Heart left ventricle (tissue), 16 donors: ENCODE data around the gene OPN1LW. TPM values are rescaled to one million over a fixed set of nuclear protein-coding genes. Genes with fewer than 3 reads are reported as not detected.

Experiments used
- ATAC-seq, 4 donors: fragments of 200-7000 bp; cut with Tn5 transposase; one replicate each; pipeline ENCODE4 v1.9.1; 2020 to 2022; ENCODE audit warnings: moderate library complexity in 4 of 4, mild to moderate bottlenecking in 3 of 4, moderate number of reproducible peaks in 1 of 4
- DNase-seq, 5 donors: peaks; one replicate each; pipeline ENCODE4 v3.0.0-alpha.2; 2020
- H3K27ac ChIP-seq, 12 donors: fragments of 200-600 bp; sonication (generic) in 4 of 12; one replicate each; pipeline versions ENCODE4 v1.5.0 to v1.8.0; 2016 to 2022; ENCODE audit warnings: mild to moderate bottlenecking in 2 of 12
- H3K27me3 ChIP-seq, 9 donors: fragments of 200-600 bp; sonication (generic) in 2 of 9; one replicate each; pipeline versions ENCODE4 v1.5.1 to v1.8.0; 2016 to 2022; ENCODE audit warnings: mild to moderate bottlenecking in 3 of 9
- H3K36me3 ChIP-seq, 9 donors: fragments of 200-600 bp; sonication (generic) in 2 of 9; one replicate each; pipeline versions ENCODE4 v1.5.0 to v1.8.0; 2018 to 2022; ENCODE audit warnings: mild to moderate bottlenecking in 2 of 9
- H3K4me1 ChIP-seq, 12 donors: fragments of 200-600 bp; sonication (generic) in 4 of 12; one replicate each; pipeline versions ENCODE4 v1.5.0 to v1.8.0; 2016 to 2022; ENCODE audit warnings: mild to moderate bottlenecking in 3 of 12
- H3K4me3 ChIP-seq, 12 donors: fragments of 200-600 bp; sonication (generic) in 4 of 12; one replicate each; pipeline versions ENCODE4 v1.5.0 to v1.8.0; 2017 to 2022; ENCODE audit warnings: mild to moderate bottlenecking in 9 of 12, moderate library complexity in 4 of 12
- H3K9me3 ChIP-seq, 12 donors: fragments of 200-600 bp; sonication (generic) in 4 of 12; one replicate each; pipeline versions ENCODE4 v1.5.0 to v1.8.0; 2016 to 2022; ENCODE audit warnings: mild to moderate bottlenecking in 1 of 12
- POLR2A ChIP-seq, 2 donors: fragments of 450-650 bp; IDR thresholded peaks; one replicate each; pipeline ENCODE4 v1.6.1; 2017; ENCODE audit warnings: antibody characterized with exemption in 2 of 2, mild to moderate bottlenecking in 2 of 2, moderate library complexity in 2 of 2
- WGBS, 4 donors: extraction: QIAGEN DNeasy Blood & Tissue Kit in 2 of 4; methylation state at CpG; one replicate each; pipeline versions ENCODE4 v1.1.5 to v1.1.7; 2013 to 2018; 5-methylcytosine and 5-hydroxymethylcytosine counted together
- intact Hi-C, 10 donors: fragments of 100-400 bp; cut with DNase I; formaldehyde crosslinking; loops; one replicate each; pipeline versions ENCODE4 v1.11.1 to v1.14.2; 2022
- polyA plus RNA-seq, 2 donors: library from polyadenylated mRNA; stranded (reverse); fragments of 200-250 nt; gene quantifications; one replicate each; pipeline ENCODE4 v1.2.3, GENCODE V29; 2013
- total RNA-seq, 9 donors: library from RNA; depleted of rRNA in 2 of 9; stranded (reverse); fragments of >200 nt in 2 of 9; fragmentation: NEBNext Ultra II Directional in 3 of 9; extraction: Animal tissue kit (Norgen Biotek cat#: 25700) in 3 of 9; gene quantifications; one replicate each; pipeline versions ENCODE4 v1.1.0 to v1.2.4, GENCODE V29; 2016 to 2023
- TF ChIP-seq, protein P1 (sequence below), 12 donors: fragments of 200-600 bp; sonication (generic) in 4 of 12; IDR thresholded peaks; one replicate each; pipeline versions ENCODE4 v1.5.0 to v1.8.0; 2018 to 2022; ENCODE audit warnings: antibody characterized with exemption in 12 of 12, mild to moderate bottlenecking in 5 of 12
- donor health status: ischemic (EF 13 %, LVEDD 7.1; RV severe dilation, severe dysfunction).
- donor health status: healthy with polysubstance abuse.
- donor health status: DM: no; HTN: yes; CAD: no.
- donor health status: DM: no; HTN: no; CAD: no.
- donor health status: ischemic (EF 25% LVEDD 6.9; RV normal size, moderate dysfunction).
- donor health status: ischemic (EF 25% LVEDD 5.7; RV mildly dilated, moderate dysfunction).
- donor health status: healthy.
- donor health status: DM: yes; HTN: yes; CAD: no.
- donor health status: ischemic (EF 35%, LVEDD 5.7; RV mildly dilated, moderate dysfunction).
- donor health status: nonischemic (EF 11% LVEDD 7.7; RV severe dilation, severe dysfunction).
- donor health status: DM: yes; HTN: yes; CAD: no.
- donor health status: PGD.
- donor health status: ischemic (EF 29% LVEDD 5.4; RV normal size, mild dysfunction).
- donor health status: nonischemic (EF 23%, LVEDD 6.1; RV moderate dilation, normal function).

Gene OPN1LW
- total and polyA plus RNA-seq, 11 donors: not detected

DNA sequence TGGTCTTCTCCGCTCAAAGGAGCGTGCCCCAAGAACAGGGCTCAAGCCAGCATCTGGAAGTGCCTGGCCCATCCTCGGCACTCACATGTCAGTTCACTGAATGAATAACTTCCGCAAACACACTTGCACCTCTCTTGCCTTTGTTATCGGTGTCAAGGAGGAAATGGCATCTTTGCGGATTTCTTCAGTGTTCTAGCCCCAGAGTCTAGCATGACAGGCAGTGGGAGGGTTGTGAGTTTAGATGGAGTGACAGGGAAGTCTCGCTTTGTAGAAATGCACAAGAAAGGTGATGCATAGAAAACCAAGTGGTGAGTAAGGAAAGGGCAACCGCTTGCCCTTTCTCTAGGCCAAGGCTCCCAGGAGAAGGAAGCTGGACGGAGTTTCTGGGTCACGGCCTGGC, 29.0 kb upstream of the OPN1LW start:
- TF ChIP-seq, protein P1, sequence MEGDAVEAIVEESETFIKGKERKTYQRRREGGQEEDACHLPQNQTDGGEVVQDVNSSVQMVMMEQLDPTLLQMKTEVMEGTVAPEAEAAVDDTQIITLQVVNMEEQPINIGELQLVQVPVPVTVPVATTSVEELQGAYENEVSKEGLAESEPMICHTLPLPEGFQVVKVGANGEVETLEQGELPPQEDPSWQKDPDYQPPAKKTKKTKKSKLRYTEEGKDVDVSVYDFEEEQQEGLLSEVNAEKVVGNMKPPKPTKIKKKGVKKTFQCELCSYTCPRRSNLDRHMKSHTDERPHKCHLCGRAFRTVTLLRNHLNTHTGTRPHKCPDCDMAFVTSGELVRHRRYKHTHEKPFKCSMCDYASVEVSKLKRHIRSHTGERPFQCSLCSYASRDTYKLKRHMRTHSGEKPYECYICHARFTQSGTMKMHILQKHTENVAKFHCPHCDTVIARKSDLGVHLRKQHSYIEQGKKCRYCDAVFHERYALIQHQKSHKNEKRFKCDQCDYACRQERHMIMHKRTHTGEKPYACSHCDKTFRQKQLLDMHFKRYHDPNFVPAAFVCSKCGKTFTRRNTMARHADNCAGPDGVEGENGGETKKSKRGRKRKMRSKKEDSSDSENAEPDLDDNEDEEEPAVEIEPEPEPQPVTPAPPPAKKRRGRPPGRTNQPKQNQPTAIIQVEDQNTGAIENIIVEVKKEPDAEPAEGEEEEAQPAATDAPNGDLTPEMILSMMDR (IDR thresholded peaks at IDR 0.05): no peak
- Histone ChIP-seq H3K9me3 (peaks cover 0 to 6% (median 0%) of the 10 kb centered on the region in 12 donors), H3K36me3 (no peaks in the 10 kb centered on the region), H3K4me1 (no peaks in the 10 kb centered on the region), H3K4me3 (no peak overlapping the region), H3K27me3 (peaks cover 0 to 31% (median 0%) of the 10 kb centered on the region in 9 donors), H3K27ac (no peak overlapping the region)
- DNase-seq (no peak), ATAC-seq (no peak)
- WGBS, 4 donors: 85 to 94% (median 91%) methylated on average over 10 of the region's 10 CpGs
- intact Hi-C loops: no loop called here

DNA sequence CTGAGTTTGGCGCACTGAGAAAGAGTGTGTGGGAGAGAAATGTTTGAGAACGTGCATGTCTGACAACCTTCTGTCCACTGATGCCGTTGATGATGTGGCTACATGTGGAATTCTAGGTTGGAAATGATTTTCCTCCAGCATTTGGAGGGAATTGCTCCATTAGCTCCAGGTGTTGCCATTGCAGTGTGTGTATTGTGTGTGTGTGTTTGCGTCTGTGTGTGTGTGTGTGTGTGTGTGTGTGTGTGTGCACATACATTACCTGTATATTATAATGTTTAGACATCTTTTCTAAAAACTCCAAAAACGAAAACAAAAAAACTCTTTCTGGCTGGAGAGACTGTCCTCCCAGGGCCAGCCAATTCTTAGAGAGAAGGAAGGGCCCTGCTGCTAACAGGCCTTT, 28.3 kb upstream of the OPN1LW start:
- peaks cover 0 to 11% (median 0%) of the 10 kb centered on the region in 12 donors for H3K9me3 ChIP-seq
- 78 to 87% (median 82%) methylated on average over 4 to 5 of the region's 5 CpGs for WGBS, 4 donors
- H3K4me1 ChIP-seq: no peaks in the 10 kb centered on the region
- no peak for TF ChIP-seq POLR2A (IDR thresholded peaks at IDR 0.05)
- TF ChIP-seq, protein P1 (IDR thresholded peaks at IDR 0.05): no peak
- H3K27ac ChIP-seq: no peak overlapping the region
- ATAC-seq: no peak
- H3K4me3 ChIP-seq: no peak overlapping the region
- DNase-seq: no peak
- H3K27me3 ChIP-seq: peaks cover 0 to 31% (median 0%) of the 10 kb centered on the region in 9 donors
- H3K36me3 ChIP-seq: no peaks in the 10 kb centered on the region
- intact Hi-C loops: no loop called here

DNA sequence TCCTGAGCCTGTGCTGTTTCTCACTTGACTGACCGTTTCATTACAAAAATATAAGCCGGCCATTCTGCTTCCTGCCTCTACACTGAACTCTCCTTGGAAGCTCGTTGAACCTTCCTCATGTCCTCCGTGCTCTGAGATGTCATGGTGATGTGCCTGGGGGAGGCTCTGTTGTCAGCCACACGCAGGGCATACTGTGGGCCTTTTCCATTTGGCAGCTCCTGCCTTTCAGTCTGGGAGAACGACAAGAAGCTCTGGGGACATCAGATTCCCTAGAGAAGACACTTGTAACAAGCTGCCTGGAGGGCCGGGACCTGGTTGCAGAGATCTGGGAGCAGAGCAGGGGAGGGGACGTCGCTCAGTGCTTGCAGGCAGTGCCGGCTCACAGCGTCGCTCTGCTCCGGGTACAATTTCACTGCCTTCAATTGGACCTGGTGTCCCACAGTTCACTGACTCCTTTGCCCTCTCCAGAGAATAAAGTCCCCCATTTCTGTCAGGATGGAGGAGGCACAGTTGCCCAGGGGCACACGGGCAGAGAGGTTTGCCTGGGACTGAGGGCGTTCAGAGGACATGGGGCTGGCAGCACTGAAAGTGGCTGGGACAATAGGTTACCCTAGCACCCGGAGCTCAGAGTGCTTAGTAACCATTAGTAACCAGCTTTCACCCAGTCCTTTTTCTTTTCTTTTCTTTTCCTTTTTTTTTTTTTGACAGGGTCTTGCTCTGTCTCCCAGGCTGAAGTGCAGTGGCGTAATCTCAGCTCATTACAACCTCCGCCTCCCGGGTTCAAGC, 27.4 kb upstream of the OPN1LW start:
- TF ChIP-seq POLR2A (IDR thresholded peaks at IDR 0.05): no peak
- TF ChIP-seq, protein P1 (IDR thresholded peaks at IDR 0.05): no peak
- Histone ChIP-seq H3K9me3 (peaks cover 0 to 11% (median 0%) of the 10 kb centered on the region in 12 donors), H3K27ac (no peak overlapping the region), H3K4me1 (peaks cover 0 to 3% (median 0%) of the 10 kb centered on the region in 12 donors), H3K27me3 (peaks cover 0 to 36% (median 0%) of the 10 kb centered on the region in 9 donors), H3K4me3 (no peak overlapping the region), H3K36me3 (no peaks in the 10 kb centered on the region)
- ATAC-seq (no peak), DNase-seq (no peak)
- intact Hi-C loops: no loop called here
- WGBS, 4 donors: 70 to 73% (median 70%) methylated on average over 13 to 19 of the region's 19 CpGs

DNA sequence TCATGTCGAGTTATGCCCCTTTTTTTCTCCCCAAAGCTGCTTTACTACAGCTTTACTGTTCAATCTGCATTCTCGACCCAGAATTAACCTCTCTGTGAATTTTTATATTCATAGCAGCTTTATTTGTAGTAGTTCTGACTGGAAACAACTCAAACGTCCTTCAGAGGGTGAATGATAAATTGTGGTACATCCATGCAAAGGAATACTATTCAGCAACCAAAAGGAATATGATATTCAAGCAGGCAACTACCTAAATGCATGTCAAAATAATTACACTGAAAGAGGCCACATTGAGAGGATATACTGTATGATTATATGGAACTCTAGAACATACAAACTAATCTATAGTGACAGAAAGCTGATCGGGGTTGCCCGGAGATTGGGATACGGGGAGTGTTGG, 26.5 kb upstream of the OPN1LW start:
- peaks cover 0 to 12% (median 0%) of the 10 kb centered on the region in 12 donors for H3K4me1 ChIP-seq
- TF ChIP-seq, protein P1 (IDR thresholded peaks at IDR 0.05): no peak
- TF ChIP-seq POLR2A (IDR thresholded peaks at IDR 0.05): no peak
- WGBS, 4 donors: 63 to 93% (median 81%) methylated on average over 6 of the region's 6 CpGs
- intact Hi-C loops: no loop called here
- ATAC-seq: no peak
- H3K36me3 ChIP-seq: no peaks in the 10 kb centered on the region
- H3K27me3 ChIP-seq: peaks cover 0 to 42% (median 0%) of the 10 kb centered on the region in 9 donors
- H3K4me3 ChIP-seq: no peak overlapping the region
- no peak for DNase-seq
- H3K27ac ChIP-seq: no peak overlapping the region
- peaks cover 0 to 11% (median 0%) of the 10 kb centered on the region in 12 donors for H3K9me3 ChIP-seq
